ENCODE data around the gene WFIKKN2. TPM values are rescaled to one million over a fixed set of nuclear protein-coding genes. Genes with fewer than 3 reads are reported as not detected.

Gene WFIKKN2
- total RNA-seq, 1 donor from 2014 or later, result 0.69 TPM

DNA sequence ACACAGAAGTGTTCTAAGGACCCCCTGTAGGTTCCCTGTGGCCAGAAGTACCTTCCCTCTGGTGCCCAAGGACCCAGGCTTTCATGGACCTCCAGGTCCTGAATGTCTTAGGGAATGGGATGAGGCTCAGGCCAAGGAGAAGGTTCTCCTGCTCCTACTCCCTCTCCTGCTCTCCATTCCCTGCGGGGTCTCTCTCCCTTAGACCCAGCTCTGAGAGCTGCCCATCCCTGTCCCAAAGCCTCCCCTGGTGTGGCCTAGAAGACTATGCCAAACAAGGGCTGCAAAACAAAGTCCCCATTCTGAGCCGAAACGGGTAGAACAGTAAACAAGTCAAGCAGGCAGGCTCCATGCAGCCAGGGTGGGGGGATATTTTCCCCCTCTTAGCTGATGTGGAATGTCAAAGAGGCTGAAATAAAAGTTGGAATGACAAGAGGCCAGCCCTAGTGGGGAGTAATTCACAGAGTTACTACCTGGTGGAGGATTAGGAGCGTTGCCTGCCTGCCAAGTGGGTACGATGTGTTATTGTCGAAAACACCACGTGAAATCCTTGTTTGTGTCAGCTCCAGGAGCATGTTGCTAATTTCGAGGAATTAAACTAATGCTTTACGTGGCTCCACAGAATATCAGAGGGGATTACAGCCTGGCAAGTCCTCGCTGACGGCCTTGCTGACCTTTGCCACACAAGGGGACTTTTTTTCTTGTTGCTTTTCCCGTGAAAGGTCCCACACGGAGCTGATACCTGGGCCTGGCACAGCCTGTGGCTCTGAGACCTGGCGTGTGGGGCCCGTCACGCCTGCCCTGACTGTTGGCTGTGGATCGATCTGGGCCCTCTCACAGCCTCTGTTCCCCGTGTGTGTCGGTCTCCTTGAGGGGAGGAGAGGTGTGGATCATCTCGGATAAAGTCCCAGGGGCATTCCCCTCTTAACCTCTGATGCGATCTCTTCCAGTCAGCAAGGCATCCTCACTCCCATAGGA lies 2.9 kb downstream of the WFIKKN2 start:
- H3K4me1 ChIP-seq, result peaks cover 9% of the 10 kb centered on the region
- H3K27me3 ChIP-seq, result no peaks in the 10 kb centered on the region
- H3K4me3 ChIP-seq, result no peak overlapping the region
- TF ChIP-seq, protein P1, sequence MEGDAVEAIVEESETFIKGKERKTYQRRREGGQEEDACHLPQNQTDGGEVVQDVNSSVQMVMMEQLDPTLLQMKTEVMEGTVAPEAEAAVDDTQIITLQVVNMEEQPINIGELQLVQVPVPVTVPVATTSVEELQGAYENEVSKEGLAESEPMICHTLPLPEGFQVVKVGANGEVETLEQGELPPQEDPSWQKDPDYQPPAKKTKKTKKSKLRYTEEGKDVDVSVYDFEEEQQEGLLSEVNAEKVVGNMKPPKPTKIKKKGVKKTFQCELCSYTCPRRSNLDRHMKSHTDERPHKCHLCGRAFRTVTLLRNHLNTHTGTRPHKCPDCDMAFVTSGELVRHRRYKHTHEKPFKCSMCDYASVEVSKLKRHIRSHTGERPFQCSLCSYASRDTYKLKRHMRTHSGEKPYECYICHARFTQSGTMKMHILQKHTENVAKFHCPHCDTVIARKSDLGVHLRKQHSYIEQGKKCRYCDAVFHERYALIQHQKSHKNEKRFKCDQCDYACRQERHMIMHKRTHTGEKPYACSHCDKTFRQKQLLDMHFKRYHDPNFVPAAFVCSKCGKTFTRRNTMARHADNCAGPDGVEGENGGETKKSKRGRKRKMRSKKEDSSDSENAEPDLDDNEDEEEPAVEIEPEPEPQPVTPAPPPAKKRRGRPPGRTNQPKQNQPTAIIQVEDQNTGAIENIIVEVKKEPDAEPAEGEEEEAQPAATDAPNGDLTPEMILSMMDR (IDR thresholded peaks at IDR 0.05), result no peak
- H3K27ac ChIP-seq, result no peak overlapping the region
- no peaks in the 10 kb centered on the region for H3K9me3 ChIP-seq
- DNase-seq (no peak), ATAC-seq (no peak)
- no peaks in the 10 kb centered on the region for H3K36me3 ChIP-seq
- intact Hi-C loops (cut with DNase I), result no loop called here

GRCh38 chr17:50839591-50840310 lies 4.4 kb downstream of the WFIKKN2 start:
- Histone ChIP-seq H3K4me3 (no peak overlapping the region), H3K4me1 (peaks cover 5% of the 10 kb centered on the region), H3K36me3 (no peaks in the 10 kb centered on the region), H3K27me3 (no peaks in the 10 kb centered on the region), H3K27ac (no peak overlapping the region), H3K9me3 (no peaks in the 10 kb centered on the region)
- TF ChIP-seq, protein P1 (IDR thresholded peaks at IDR 0.05), result no peak
- DNase-seq (no peak), ATAC-seq (no peak)
- intact Hi-C loops (cut with DNase I), result loop anchor here (10.0 kb wide), 1 partner anchor 295 kb away; the partner anchor contains the start of gene SPATA20

- Histone ChIP-seq H3K27ac (no peak overlapping the region), H3K9me3 (no peaks in the 10 kb centered on the region), H3K27me3 (no peaks in the 10 kb centered on the region), H3K4me3 (no peak overlapping the region), H3K36me3 (no peaks in the 10 kb centered on the region), H3K4me1 (peaks cover under 1% of the 10 kb centered on the region)
- ATAC-seq (no peak), DNase-seq (no peak)
- intact Hi-C loops (cut with DNase I), result loop anchor here (10.0 kb wide), 1 partner anchor 296 kb away; the partner anchor contains the start of gene SPATA20
- TF ChIP-seq, protein P1 (IDR thresholded peaks at IDR 0.05), result no peak
Observed at GRCh38 chr17:50840311-50840851, 5.0 kb downstream of the WFIKKN2 start.

DNA sequence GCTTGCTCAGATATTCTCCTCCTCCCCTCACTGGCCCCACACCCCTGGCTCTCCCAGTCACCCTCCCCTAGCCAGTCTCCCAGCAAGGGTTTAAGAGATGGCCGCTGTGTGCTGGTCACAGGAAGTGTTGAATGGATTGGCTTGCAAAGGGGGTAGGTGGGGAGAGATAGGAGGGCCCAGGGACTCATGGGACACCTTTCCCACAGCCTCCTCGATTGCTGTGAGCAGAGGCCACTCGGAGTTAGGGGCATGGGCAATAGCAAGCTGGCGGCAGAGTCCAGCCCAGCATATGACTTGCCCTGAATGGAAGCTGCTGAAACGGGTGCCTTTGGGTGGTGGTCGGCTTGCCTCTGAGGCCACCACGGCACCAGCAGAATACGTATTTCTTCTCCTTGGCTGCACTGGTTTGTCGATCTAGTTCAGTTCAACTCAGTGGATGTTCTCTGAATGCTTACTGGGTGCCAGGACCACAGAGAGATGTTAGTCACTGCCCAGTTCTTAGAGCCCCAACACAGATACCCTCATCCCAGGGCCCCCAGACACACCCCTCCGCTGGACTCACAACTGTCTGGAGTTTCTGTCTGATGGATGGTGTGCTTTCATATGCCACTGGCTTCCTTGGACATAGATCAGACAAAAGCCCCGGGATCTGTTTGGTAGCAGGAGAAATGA lies 6.0 kb downstream of the WFIKKN2 start:
- Histone ChIP-seq H3K36me3 (no peaks in the 10 kb centered on the region), H3K27ac (no peak overlapping the region), H3K4me1 (no peaks in the 10 kb centered on the region), H3K9me3 (no peaks in the 10 kb centered on the region), H3K27me3 (no peaks in the 10 kb centered on the region), H3K4me3 (no peak overlapping the region)
- no peak for ATAC-seq
- no peak for DNase-seq
- TF ChIP-seq, protein P1 (IDR thresholded peaks at IDR 0.05), result no peak
- intact Hi-C loops (cut with DNase I), result loop anchor here (10.0 kb wide), 1 partner anchor 297 kb away; the partner anchor contains the start of gene SPATA20

DNA sequence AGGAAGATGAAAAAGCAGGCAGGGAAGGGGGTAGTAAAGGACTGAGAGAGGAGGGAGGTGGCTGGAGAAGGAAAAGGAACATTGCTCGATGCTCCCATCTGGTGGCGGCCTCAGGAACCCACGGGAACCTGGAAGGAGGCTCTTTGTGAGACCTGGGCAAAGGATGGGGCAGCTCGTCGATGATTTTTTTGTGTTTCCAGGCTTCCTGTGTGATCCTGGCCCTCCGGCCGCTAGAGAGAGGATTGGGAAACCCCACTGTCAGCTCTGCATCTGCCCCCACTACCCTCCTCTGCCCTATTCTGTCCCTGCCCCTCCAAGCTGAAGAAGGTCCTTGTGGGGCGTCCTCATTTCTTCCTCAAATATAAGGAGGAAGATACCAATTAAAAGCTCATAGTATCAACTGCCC lies 6.6 kb downstream of the WFIKKN2 start:
- no peak overlapping the region for H3K4me3 ChIP-seq
- no peaks in the 10 kb centered on the region for H3K36me3 ChIP-seq
- TF ChIP-seq, protein P1 (IDR thresholded peaks at IDR 0.05), result peak; percentile 75
- peak; percentile 83 for DNase-seq
- H3K4me1 ChIP-seq, result no peaks in the 10 kb centered on the region
- intact Hi-C loops (cut with DNase I), result loop anchor here (10.0 kb wide), 1 partner anchor 297 kb away; the partner anchor contains the start of gene SPATA20
- no peak overlapping the region for H3K27ac ChIP-seq
- H3K27me3 ChIP-seq, result no peaks in the 10 kb centered on the region
- ATAC-seq, result peak; percentile 84
- no peaks in the 10 kb centered on the region for H3K9me3 ChIP-seq

Data from upper lobe of right lung (tissue), 1 donor.